NCI-H1436 treated with DMSO at 0.1 percent for 48 hours (cell line): ENCODE measurements around the gene PCDH9.

Experiments used
- DNase-seq: peaks from one replicate; lab custom pipeline; 2025; lab: John Stamatoyannopoulos, UW

The PCDH9 gene

DNA sequence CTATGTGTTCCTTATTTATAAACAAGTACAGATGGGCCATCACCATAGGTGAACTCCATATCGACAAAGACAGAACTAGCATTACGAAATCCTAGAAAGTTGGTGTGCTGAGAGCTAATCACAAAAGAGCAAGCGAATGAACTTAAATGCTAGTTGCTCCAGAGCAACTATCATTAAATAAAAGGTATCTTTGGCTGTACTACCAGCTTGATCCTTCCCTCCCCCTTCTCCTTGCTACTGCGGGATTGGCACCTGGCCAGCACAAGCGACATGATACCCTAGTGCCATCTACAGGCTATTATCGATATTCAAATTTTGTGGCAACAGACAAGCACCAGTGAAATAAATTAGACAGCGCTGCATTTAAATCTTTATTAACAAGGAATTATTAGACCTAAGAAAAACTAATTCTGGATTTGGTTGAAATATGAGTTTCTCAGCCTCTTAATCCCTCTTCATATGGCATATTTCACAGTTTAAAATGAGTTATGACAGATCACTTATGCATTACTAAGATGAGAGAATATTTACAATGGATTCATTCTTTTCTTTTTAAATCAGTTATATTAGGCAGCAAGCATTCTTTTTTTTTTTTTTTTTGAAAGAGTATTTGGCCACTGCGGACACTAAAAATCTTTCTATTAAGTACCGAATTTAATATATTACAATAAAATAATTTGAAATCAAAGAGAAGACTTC is 5.8 kb downstream of the PCDH9 start:
- DNase-seq: no peak

DNA sequence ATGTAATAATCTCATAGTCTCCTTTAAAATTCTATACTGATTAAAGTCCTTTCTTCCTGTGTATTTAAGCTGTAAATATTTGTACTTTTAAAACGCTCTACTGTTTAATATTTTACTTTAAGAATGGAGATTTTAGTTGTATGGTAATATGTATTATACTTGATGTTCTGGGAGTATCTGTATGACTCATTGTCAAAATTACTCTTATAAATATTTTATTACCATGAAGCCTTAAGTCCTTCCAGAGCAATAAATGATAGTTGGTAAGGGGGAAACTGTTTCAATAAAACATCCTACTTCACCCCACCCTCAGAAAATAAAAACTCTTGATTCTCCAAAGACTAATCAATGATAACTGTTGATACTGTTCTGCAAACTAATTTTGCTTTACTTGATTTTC is 6.4 kb downstream of the PCDH9 start:
- DNase-seq: no peak

DNA sequence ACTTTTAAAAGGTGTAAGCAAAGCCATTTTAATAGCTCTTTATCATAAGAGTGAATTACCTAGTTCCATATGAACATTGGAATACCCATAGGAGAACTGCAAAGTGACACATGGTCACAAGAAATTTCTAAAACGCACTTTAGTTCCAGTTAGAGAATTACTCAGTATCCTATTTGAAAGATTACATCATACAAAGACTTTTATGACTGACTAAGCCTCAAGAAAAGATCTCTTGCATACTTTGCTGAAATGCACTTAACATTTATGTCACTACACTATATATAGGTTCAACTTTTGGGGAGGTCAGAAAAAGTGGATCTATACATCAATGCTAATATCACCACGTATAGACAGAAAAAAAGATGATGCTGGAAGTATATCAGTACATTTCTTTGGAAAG is 7.1 kb downstream of the PCDH9 start:
- no peak for DNase-seq

DNA sequence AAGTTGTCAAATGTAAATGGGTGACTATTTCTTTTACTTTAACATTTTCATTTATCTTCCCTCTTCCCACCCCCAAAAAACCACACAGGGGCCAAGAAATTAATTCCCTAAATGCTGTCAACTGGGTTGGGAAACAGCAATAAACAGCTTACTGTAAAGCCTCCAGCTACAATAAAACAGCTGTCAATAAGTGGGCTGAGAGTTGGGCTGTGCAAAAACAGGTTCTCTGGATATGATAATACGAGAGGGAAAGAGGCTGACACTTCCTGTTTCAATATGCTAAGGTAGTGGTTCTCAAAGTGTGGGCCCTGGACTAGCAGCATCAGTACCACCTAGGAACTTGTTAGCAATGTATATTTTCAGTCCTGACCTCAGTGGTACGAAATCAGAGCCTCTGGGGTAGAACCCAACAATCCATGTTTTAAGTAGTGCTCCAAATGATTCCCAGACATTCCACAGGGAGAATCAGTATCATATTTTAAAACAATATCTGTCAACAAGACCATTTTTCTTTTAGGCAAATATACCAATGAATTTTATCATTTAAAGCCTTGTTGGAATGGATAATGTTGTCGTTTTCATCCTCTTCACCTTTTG is 8.4 kb downstream of the PCDH9 start:
- DNase-seq: no peak

DNA sequence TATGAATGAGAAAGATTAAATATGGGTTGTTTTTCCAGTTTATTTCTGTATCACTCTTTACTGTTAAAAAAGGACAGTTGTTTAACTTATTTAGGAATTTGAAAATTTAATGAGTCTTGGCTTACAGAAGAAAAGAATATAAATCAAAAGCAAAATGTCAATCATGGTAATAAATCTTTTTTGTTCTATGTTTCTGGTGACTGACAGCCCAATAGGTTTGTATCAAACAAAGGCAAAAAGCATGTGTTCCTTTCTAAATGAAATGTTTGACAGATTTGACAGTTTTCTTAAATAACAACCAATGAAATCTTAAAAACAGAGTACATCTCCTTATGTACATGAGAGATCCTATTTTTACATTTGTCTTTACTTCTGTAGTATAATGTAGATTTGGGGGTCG is 11.0 kb downstream of the PCDH9 start:
- no peak for DNase-seq

DNA sequence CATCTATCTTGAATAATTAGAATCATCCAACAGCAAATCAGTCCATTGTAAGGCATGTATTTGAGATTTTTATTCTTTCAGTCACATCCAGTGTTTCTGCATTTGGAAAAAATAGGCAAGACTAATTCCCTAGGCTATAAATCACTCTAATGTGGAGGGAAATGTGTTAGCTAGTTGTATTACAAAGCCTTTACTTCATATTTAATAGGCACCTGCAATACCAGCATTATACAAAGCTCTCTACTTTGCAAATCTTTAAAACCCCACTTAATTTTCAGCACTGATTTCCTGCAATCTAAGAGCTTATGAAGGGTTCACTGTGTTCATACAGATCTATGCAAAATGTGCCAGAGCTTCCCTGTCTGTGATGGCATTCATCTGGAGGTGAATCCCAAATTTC is 12.3 kb downstream of the PCDH9 start:
- no peak for DNase-seq

DNA sequence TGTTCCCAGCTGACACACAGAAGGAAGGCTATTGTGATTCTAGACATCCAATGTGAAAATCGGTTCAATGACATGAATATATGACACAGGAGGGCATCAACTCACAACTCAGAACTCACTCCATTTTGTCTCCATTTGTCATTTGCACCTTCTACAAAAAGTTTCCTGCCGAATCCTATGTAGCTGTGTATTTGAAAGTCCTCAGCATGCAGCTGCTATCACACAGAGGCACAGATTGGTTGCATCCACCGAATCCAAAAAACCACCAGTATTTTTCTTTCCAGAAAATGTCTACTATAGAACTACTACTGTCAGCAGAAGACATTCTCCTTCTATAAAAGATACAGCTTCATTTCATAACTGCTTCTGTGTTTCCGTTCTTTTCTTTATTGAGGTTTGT is 13.3 kb downstream of the PCDH9 start:
- DNase-seq: no peak

DNA sequence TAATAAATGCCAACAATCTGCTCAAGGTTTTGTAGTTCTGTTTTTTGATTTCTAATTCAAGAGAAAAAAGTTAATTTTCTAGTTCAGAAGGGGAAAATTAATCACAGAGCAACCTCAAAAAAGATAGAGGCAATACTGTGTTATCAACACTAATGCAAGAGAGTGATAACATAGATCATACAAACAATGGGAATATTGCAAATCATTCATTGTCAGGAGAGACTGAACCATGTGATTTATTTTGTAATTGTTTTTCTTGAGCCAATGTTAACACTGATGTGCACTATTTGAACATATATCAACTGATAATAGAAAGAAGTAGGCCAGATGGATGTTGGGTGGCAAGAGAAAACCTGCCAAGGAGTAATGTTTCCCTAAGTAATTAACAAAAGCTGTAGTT is 19.9 kb downstream of the PCDH9 start:
- no peak for DNase-seq

DNA sequence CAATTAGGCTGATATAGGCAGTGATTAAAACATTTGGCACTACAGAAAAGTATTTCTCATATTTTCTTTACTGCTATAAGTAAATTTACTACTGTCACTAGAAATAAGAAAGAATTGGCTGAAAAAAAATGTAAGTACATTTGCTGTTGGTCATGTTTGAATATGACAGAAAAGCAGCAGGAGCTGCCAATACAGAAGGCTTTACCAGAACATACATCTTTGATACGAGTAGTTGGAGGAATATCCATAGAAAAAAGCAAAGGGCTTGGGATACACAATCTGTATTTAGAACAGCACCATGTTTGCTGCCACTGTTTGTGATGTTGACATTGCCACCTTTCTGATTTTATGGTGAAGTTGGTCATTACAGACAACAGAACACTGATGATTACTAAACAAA is 21.6 kb downstream of the PCDH9 start:
- DNase-seq: no peak

DNA sequence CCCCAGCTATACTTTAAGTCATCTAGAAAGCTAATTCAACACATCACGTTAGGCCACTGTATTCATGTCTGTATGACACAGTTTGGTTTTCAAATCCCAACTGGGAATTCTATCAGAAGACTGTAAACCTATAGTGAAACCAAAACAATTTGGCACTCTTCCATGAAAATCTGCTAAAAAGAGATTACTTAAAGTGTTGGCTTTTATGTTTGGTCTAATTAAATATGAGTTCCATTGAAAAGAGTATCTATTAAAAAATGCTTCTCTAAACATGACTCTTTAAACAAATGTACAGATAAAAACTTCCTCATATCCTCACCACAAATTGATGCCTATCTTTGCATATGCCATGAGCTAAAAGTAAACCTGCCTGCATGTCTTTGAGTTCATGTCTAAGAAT is 25.4 kb downstream of the PCDH9 start:
- DNase-seq: no peak

DNA sequence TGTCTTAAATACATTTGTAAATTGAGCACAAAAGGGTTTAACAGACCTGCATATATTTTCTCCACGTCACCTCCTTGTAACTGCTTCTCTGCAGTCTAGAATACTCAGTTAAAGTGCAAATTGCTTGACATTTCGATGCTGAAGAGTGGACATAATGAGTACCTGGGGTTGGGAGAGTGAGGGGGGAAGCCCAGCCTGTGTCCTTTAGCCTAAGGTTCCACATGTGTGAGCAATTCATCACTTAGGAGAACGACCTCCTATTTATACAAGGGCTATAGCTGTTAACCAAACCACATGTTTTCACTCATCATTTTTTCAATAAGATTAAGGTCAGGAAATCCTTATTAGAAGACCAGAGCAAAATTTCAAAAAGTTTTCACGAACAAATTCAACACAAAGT is 29.5 kb downstream of the PCDH9 start:
- DNase-seq: no peak

DNA sequence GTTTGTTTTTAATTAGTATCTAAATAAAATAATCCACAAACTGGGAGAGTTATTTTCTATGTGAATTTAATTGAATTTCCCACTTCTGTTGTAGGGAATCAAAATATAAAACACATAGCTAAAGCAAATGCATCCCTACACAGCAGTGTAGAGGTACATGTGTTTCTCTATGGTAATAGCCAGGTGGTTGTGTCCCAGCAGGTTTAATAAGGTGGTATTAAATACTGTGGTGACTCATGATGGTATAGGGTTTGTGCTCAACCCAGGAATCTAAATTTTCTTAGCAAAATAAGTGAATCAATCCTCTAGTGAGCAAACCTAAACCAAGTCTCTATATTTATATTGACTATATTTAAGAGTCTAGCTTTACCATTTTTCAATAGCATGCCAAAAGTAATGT is 30.0 kb downstream of the PCDH9 start:
- no peak for DNase-seq

DNA sequence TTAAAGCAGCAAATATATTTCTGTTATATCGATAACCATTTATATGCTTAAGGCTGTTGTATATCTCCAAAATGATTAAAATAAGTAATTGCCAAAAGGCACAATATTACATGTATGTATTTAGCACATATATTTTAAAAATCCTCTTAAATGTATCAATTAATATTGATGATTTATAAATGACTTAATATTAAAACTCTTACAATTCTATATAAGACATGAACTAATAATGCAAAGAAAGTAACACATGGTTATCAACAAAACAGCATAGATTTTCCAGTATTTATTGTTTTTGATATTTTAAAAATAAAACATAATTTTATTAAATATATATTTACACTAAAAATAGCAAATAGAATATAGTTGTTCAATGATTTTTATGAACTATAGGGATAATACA is 32.4 kb downstream of the PCDH9 start:
- no peak for DNase-seq

DNA sequence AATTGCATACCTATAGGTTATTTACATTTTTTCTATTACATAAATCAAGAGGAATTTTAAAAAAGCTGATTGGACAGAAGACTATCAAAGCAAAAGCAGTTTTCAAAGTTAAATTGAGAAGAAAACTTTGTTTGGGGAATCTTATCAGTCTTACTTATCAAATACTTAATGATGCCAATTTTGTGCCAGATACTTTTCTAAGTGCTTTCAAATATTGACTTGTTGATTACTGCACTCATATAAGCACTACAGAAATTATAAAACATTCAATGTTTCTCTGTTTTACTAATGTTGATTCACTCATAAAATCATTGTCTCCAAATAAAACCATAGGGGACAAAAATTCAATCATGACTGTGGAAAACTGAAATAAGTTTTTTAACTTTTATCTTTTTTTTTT is 36.2 kb downstream of the PCDH9 start:
- no peak for DNase-seq

DNA sequence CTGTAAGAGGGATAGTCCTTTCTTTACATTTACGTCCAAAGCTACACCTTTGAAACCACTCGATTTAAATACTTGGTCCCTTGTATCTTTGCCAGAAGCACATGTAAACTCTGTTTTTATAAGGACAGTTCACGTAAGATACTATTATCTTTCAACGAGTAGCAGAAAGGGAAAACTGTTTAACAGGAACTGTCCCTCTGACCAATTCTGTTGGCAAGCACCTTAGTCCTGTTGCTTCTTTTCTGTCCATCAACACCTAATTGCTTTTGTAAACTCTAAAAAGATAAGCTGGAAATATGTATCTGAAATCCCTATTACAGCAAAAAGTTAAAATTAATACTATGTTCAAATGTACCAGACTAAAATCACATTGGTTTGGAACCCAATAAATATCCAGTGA is 37.4 kb downstream of the PCDH9 start:
- no peak for DNase-seq

DNA sequence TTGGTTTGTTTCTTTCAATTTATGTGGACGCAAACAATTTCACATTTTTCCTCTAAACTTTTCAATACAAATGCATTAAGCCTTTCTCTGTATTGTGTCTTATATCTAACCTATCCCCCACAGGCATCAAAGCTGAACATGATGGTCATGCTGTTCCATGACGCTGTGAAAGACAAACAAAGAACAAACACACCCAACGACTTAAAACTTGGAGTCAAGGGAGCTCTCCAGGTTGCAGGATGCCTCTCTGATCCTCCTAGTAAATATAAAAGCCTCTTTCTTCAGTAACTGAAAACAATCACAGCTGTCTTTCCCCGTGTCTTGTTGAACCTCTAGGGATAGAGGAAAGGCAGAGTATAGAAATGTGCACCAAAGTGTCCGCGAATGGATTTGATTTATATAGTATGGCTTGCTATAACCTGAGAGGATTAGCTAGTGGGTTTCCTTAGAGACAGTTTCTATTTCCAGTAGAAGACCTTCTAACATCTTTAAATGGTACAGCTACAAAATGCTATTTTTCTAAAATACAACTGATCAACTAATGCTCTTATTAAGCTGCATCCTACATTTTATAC is 43.1 kb downstream of the PCDH9 start:
- DNase-seq: no peak

DNA sequence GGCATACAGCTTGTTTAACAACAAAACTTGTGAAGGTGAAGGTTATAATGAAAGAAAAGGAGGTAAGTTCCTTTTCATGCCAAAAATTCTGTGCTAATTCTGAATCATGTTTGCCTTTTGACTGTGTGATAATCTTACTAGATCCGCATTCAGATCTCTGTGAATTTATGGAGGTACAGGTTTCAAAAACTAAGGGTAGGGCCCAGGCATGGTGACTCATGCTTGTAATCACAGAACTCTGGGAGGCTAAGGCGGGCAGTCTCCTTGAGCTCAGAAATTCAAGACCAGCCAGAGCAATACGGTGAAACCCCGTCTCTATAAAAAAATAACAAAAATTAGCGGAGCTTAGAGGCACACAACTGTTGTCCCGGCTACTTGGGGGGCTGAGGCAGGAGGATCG is 45.9 kb downstream of the PCDH9 start:
- DNase-seq: no peak

DNA sequence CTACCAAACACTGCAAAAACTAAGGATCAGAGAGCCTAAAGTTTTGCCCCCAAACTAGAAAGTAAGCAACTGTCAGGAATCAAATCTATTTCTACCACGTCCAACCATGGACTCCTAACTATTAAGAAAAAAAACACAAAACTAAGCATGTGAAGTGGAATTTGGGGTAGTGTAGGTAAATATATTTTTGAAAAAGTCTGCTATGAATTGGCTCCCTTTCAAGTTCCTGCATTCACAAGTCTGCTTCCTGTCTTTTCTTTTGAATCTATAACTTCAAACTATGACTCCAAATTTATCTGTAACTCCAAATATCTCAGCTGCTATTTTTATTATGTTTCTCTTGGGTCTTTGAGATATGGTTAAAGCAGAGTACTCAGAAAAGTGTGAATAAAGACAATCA is 47.0 kb downstream of the PCDH9 start:
- no peak for DNase-seq

DNA sequence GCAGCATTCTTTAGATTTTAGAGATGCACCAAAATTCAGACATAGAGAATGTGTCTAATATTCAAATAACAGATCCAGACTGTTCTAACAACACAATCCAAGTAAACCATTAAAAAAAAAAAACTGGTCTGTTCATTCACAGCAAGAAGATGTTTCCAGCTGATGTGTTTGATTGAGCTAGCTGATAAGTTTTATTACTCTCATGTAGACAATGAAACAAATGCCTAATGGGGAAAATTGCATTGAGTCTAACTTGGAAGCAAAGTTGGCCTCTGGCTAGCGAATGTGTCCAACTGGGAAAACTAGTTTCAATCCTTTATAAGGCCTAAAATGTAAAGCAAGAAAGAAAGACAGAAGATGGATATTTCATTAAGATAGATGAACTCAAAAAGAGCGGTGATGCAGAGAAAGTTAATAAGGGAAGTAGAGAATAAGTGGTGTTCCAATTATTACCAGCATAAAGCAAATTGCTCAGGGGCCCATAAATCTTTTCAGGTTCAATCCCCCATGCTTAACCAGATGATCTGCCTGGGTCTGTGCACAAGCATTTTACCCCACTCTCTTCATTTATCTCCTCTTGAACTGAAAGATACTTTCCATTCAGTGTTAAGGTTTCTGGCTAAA is 54.2 kb downstream of the PCDH9 start:
- no peak for DNase-seq

DNA sequence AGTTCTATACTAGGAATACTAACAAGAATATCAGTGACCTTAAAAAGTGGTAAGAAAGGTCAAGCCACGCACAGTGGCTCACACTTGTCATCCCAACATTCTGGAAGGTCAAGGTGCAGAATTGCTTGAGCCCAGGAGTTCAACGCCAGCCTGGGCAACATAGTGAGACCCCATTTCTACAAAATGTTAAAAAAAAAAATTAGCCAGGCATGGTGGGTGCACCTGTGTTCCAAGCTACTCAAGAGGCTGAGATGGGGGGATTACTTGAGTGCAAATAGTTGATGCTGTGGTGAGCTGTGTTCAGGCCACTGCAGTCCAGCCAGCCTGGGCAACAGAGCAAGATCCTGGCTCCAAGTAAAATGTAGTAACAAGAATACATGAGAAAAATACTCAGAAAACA is 61.8 kb downstream of the PCDH9 start:
- no peak for DNase-seq

DNA sequence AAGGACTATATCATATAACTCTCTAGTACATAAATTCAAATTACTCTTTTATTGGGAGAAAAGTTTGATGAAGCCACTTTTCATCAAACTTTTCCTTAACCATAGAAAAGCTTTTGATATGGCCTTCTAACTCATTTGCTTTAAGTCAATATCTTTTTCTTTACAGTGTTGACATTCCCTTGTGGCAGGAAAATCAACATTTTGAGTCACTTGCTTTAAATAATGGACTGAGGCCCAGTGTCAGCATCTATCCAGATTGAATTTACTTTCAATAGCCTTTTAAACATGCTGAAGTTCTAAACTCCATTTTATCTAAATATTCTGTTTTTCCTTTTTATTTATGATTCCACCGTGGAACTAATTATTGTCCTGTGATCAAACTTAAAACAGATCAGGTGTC is 62.7 kb downstream of the PCDH9 start:
- DNase-seq: no peak

DNA sequence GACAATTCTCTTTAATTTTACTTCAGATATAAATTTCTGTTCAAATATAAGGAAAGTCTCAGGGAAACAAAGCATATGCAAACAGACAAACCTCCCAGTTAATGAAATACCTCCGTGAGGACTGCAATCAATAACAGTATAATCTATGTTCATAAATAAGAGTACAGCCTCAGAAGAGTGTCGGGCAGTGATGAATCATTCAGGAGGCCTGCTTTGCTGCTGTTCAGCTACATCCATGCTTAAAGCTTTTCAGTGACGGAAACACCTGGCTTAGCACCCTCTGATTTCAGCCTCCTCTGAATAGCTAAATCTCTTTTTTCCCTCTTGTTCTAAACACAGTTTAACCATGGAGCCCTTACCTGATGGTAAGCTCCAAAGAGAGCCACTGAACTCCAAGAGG is 69.0 kb downstream of the PCDH9 start:
- no peak for DNase-seq

DNA sequence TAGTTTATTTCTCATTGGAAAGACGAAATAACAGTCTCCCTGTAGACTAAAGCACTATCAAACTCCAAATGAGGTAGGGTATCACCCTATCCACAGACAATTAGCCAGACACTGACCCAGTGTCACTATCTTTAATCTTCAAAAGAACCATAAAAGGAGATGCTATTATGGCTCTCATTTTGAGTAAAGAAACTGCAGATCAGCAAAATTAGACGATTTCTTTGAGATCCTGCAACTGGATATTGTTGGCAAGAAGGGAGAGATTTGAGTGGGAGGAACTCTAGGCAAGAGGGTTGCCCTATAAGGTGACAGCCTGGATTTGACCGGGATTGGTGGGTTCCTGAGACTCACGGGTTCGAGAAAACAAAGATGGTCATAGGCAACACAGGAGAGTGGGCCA is 71.2 kb downstream of the PCDH9 start:
- DNase-seq: no peak

DNA sequence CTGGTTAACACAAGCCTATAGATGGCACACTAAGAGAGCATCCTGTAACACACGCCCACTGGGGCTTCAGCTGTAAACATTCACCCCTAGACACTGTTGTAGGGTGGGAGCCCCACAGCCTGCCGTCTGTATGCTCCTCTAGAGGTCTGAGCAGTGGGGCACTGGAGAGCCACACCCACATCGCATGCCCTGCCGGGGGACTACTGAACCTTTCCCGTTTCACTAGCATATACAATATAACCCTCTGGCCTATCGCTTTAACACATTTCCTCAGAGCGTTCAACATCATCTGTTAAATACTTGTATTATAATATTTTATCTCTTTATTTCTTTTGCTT is 73.4 kb downstream of the PCDH9 start:
- DNase-seq: no peak
